Measurements from ENCODE around the gene EXD3. TPM values are rescaled to one million over a fixed set of nuclear protein-coding genes. Genes with fewer than 3 reads are reported as not detected.

The EXD3 gene, protein sequence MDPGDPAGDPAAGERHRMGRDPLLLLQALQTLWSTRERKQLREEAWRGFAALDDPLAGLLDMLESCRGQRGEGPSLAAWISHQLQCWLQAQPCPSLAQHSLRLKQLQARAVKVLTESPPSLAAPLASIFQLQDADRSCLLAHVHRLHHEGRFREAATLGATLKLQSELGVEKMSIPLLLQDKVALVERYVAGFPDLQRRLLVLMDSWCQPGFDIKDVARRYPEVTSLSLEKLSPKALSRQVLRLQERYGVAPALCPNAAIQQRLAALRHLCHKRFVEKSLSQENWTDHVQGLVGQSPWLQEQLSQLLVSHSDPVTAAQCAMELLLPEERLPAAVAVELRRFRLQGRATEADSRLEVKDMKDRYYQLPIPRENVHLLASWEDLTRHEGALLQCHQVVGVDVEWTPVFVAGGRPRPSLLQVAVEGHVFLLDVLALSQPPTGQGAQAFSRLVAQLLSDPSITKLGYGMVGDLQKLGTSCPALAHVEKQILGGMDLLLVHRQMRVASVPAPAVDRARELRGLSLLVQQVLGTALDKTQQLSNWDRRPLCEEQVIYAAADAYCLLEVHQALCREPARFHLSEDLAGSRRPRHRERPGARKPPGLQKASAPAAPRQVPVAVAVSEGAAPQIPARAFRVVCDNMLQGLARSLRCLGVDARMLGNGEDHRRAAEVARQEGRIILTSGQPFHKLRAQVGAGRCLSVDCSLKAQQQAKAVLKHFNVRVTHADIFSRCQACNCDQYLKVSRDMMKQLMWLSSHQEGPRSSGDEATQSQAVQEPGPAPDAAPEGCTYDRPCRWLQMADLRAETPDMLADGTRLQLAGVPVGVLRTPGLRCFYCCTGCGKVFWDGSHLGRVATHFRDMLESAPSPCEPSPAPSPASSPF
- 1.2 TPM in 1 of 2 replicates, not detected in the other for polyA plus RNA-seq

DNA sequence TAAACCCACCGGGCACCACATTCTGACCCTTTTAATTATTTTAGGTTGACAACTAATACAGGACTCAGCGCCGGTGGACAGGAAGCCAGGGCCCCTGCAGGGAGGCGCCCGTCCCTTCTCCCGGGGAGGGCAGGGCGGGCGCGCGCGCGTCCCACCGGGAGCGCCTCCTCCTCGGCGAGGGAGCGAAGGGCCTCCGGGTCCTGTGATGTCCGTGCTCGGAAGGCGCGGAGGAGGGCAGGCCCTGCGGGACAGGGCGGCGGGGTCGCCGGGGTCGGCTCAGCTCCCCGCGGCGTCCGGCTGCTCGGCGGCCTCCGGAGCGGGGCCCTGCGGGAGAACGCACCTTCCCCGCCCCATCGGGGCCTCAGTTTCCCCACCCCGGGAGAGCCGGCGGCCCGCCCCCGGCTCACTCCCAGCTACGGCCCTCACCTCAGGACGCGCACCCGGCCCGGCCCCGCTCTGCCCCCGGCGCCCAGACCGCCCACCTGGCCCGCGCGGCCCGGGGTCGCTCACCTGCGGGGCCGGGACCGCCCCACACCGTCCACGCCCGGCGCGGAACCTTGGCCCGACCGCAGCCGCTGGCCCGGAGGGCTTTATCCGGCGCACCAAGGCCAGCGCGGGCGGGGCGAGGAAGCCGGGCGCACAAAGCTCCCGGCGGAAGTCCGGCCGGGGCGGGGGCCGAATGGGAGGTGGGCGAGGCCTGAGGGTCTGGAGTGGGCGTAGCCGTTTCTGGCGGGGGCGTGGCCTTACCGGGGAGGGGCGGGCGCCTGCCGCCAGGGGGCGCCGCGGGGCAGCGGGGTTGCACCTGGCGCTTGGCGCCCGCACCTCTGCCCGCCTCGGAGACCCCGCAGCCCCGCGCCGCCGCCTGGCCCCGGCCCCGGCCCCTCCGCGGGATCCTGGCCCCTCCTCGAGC lies at the start of gene EXD3, which contains the start of gene NOXA1:
Gene EXD3 (minus strand): TSS at position 559 of the 910 bp plus-strand sequence. CDS start 27,805 bp downstream, outside the sequence.
Gene NOXA1 (plus strand): TSS at position 790 of the 910 bp plus-strand sequence. CDS start 137 bp downstream, outside the sequence.

DNA sequence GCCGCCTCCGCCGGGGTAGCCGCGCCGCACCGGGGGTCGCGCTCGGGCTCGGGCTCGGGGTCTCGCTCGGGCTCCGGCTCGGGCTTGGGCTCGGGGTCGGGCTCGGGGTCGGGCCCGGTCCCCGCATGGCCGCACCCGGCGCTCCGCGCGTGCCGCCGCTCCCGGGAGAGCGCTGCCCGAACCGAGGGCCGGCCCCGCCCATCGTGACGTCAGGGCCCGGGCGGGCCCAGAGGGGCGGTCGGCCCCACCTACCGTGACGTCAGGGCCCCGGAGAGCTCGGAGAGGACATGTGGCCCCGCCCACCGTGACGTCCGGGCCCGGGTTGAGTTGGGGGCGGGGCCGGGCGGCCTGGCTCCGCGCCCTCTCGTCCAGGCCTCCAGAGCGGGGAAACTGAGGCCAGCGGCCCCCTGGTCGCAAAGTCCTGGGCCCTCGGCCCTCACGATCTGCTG lies 36.2 kb upstream of the EXD3 start, which contains the start of gene NSMF:
Gene NSMF (minus strand): TSS at position 183 of the 449 bp plus-strand sequence. CDS start 232 bp downstream, outside the sequence.

GRCh38 chr9:137441289-137441934 lies 18.4 kb upstream of the EXD3 start, which contains the start of gene ENTPD8:
Gene ENTPD8, minus strand, starts transcription at chr9:137441357. Its CDS starts 3,072 bp downstream, at chr9:137438285.

GRCh38 chr9:137302118-137302448 lies 120.9 kb downstream of the EXD3 start, which contains the start of gene NRARP:
Gene NRARP, minus strand, starts transcription at chr9:137302271. Its CDS starts 343 bp downstream, at chr9:137301928.

GRCh38 chr9:137277329-137278041 lies 145.5 kb downstream of the EXD3 start, which contains the start of gene TOR4A:
Gene TOR4A, plus strand, starts transcription at chr9:137277726. Its CDS starts 964 bp downstream, at chr9:137278690.

Other genes starting within 250 kb of the EXD3 start
- 0.71 TPM in 1 of 2 replicates, not detected in the other for gene ANAPC2, start 234.6 kb downstream of the EXD3 start, polyA plus RNA-seq
- 7.4 and 25.2 TPM in 2 replicates for gene SSNA1, start 234.5 kb downstream of the EXD3 start, polyA plus RNA-seq
- gene TPRN, start 222.4 kb downstream of the EXD3 start, polyA plus RNA-seq = 0.44 and 0.99 TPM in 2 replicates
- gene TMEM203, start 217.5 kb downstream of the EXD3 start, polyA plus RNA-seq = 21.0 and 30.3 TPM in 2 replicates
- 0.10 and 0.11 TPM in 2 replicates for gene NDOR1, start 217.5 kb downstream of the EXD3 start, polyA plus RNA-seq
- gene RNF208, start 200.9 kb downstream of the EXD3 start, polyA plus RNA-seq = 2.6 and 5.0 TPM in 2 replicates
- 0.26 TPM in 1 of 2 replicates, not detected in the other for gene CYSRT1, start 198.0 kb downstream of the EXD3 start, polyA plus RNA-seq
- not detected in 2 replicates for gene RNF224, start 195.7 kb downstream of the EXD3 start, polyA plus RNA-seq
- not detected in 2 replicates for gene SLC34A3, start 192.3 kb downstream of the EXD3 start, polyA plus RNA-seq
- gene TUBB4B, start 181.9 kb downstream of the EXD3 start, polyA plus RNA-seq = 94.6 and 103 TPM in 2 replicates
- not detected in 2 replicates for gene STPG3, start 171.9 kb downstream of the EXD3 start, polyA plus RNA-seq
- 0.38 and 1.0 TPM in 2 replicates for gene NELFB, start 167.8 kb downstream of the EXD3 start, polyA plus RNA-seq
- gene TOR4A, start 145.4 kb downstream of the EXD3 start, polyA plus RNA-seq = not detected in 2 replicates
- not detected in 2 replicates for gene NRARP, start 120.9 kb downstream of the EXD3 start, polyA plus RNA-seq
- not detected in 2 replicates for gene NOXA1, start 231 bp upstream of the EXD3 start, polyA plus RNA-seq
- not detected in 2 replicates for gene ENTPD8, start 18.2 kb upstream of the EXD3 start, polyA plus RNA-seq
- gene NSMF, start 36.2 kb upstream of the EXD3 start, polyA plus RNA-seq = 0.07 and 0.43 TPM in 2 replicates
- gene PNPLA7, start 127.2 kb upstream of the EXD3 start, polyA plus RNA-seq = 1.1 TPM in 1 of 2 replicates, not detected in the other
- 9.4 and 28.4 TPM in 2 replicates for gene MRPL41, start 128.7 kb upstream of the EXD3 start, polyA plus RNA-seq
- gene DPH7, start 155.8 kb upstream of the EXD3 start, polyA plus RNA-seq = 2.9 and 3.4 TPM in 2 replicates
- gene ZMYND19, start 167.3 kb upstream of the EXD3 start, polyA plus RNA-seq = 5.3 and 7.3 TPM in 2 replicates
- 2.4 TPM in 1 of 2 replicates, not detected in the other for gene ARRDC1, start 182.5 kb upstream of the EXD3 start, polyA plus RNA-seq
- gene EHMT1, start 195.8 kb upstream of the EXD3 start, polyA plus RNA-seq = 6.5 and 11.2 TPM in 2 replicates

All from Purkinje cell (primary cell).